GM19035 (cell line): ENCODE data around the gene KIF5C.
"Not testable (repeated sequence)": the region's sequence is repeated elsewhere in the genome, so short reads cannot be mapped to it uniquely, and the experiment has no call there.

Source experiments
- ATAC-seq: cut with Tn5 transposase; IDR thresholded peaks from one replicate; pipeline ENCODE4 v1.9.1; 2021; ENCODE audit not compliant: unreplicated experiment

Gene KIF5C

GRCh38 chr2:148963461-148963860, 88.4 kb downstream of the KIF5C start:
- no peak for ATAC-seq

DNA sequence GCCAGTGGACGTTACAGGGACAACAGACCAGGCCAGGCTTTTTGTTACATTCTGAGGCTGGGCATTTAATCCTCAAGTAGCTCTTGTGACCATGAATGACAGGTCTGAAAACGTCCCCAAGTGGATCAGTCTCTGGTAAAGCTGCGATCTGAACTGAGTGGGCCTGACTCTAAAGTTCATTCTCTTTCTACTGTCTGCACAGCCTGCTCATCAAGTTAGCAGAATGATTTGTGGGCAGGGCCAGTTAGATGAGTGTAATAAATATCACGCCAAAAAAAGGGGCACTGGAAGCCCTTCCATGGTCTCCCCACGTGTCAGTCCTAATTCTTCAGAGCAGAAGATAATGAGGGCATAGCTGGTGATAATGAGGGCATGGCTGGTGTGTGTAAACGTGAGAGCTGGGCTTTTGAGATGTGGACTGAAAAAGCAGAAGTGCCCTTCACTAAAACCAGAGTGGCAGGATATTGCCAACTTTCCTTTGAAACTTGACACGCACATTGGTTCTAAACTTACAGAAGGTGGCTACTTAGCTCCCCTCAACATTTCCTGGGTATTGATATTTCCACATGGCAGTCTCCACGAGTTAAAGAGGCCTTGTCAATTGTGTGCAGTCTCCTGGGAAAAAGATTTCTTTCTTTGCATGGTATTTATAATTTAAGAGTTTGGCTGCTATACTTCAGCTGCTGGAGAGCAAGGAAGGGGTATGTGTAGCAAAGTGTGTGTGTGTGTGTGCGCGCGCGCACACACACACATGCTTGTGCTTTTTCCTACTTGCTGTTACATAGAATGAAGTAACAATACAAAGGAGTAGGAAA, 90.8 kb downstream of the KIF5C start:
- no peak for ATAC-seq

- ATAC-seq: no peak
Observed at GRCh38 chr2:148966438-148966758, 91.4 kb downstream of the KIF5C start.

DNA sequence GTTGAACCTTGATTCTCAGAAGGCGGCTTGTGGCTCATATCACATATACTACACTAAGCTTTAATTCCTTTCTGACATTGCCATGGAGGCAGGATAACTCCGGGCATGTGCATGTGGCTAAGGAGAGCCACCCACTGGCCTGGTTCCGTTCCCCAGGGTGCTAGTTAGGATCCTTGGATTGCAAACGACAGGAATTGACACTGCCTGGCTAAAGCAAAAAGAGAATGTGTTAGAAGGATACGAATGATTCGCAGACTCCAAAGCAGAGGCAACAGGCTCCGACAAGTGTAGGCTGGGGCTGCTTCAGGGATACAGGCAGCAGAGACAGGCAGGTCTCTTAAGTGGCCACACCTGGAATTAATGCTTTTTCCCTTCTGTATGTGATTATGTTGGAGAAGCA, 92.0 kb downstream of the KIF5C start:
- no peak for ATAC-seq

GRCh38 chr2:148967578-148967977, 92.6 kb downstream of the KIF5C start:
- ATAC-seq: no peak

GRCh38 chr2:148968301-148968700, 93.3 kb downstream of the KIF5C start:
- ATAC-seq: no peak

- ATAC-seq: no peak
Observed at GRCh38 chr2:148968776-148969319, 93.8 kb downstream of the KIF5C start.

DNA sequence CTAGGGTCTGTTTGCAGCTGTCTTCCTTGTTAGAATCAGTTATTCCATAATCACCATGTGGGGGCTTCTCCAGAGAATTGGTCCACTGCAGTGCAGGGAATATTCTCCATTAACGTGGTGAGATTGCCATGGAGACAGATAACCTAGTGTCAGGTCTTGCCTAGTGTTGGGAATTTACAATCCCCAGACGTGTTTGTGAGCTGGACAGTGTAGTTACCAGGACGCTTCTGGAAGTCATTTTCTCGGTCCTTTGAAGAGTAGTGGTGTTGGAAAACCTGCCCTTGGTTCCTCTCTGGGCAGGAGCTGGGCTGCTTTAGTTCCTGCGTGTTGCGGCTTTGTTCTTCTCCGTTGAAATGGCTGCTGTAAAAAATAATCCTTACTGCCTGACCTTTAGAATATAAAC, 94.6 kb downstream of the KIF5C start:
- ATAC-seq: no peak

GRCh38 chr2:148970385-148970784, 95.4 kb downstream of the KIF5C start:
- no peak for ATAC-seq

GRCh38 chr2:148971547-148971946, 96.5 kb downstream of the KIF5C start:
- peak; percentile 85 for ATAC-seq

- no peak for ATAC-seq
Observed at GRCh38 chr2:148974095-148974494, 99.1 kb downstream of the KIF5C start.

GRCh38 chr2:148978026-148978685, 103.1 kb downstream of the KIF5C start:
- no peak for ATAC-seq

GRCh38 chr2:148978706-148979105, 103.7 kb downstream of the KIF5C start:
- ATAC-seq: no peak

GRCh38 chr2:148979164-148979918, 104.3 kb downstream of the KIF5C start:
- ATAC-seq: no peak

DNA sequence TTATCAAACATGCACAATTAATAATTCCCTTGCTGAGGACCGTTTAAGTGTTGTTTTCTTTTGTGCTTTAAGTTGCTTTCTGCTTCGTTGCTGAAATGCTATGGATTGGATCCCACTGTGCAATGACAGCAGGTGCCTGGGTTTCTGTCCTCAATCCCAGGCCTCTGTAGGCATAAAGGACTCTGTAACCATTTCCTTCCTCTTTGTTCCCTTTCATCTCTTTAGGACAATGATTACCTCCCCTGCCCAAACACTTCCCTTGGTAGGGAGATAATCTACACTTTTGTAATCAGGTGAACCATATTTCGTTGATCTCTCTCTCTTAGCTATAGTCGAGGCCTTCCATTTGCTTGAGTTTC, 104.9 kb downstream of the KIF5C start:
- no peak for ATAC-seq

GRCh38 chr2:148980496-148980895, 105.5 kb downstream of the KIF5C start:
- ATAC-seq: not testable (repeated sequence)

- no peak for ATAC-seq
Observed at GRCh38 chr2:148981324-148981723, 106.3 kb downstream of the KIF5C start.

GRCh38 chr2:148981781-148982180, 106.8 kb downstream of the KIF5C start:
- no peak for ATAC-seq

DNA sequence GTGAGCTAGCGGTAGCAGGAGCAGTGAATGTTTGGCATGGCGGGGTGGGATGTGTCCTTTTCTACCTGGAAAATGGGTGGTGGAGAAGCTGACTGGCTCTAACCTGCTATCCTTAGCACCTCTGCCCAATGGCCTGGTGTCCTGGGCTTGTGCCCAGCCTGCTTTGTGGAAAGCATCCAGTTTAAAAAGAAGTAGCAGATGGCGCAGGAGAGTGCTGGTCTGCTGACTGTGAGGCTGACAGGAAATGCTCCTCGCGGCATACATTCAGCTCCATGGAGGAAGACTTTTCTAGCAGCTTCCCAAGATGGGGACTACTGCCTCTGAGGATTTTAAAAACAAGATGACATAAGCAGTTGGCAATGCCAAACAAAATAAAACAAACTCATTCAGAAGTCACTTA, 107.3 kb downstream of the KIF5C start:
- no peak for ATAC-seq

DNA sequence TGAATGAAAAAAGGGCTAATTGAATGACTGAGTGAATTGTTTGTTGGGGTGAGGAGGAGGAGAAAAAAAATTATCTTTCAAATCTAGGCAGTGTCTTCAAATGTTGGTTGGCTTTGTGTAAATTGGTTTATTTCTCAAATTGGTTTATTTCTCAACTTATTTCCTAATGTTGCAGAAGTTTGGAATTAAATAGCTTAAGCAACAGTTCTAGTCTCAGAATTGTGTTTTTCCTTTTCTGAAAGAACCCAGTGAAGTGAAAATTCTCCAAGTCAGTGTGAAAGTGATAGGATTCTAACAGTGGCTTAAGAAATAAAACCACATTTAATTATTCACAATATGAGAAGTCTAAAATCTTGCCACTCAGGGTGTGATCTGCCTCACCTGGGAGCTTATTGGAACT, 108.9 kb downstream of the KIF5C start:
- ATAC-seq: no peak

DNA sequence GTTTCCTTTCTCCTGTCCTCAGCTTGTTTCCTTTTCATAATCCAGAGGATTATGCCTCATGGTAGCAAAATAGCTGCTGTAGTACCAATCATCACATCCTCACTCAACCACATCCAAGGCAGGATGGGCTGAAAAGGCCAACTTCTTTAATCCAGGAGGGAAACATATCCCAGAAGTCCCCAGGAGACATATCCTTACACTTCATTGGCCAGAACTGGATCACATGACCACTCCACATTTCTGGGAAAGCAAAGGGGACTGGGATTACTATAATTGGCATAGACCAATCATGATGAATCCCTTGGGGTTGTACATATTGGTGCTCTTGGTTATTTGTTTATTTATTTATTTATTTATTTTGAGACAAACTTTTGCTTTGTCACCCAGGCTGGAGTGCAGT, 109.4 kb downstream of the KIF5C start:
- no peak for ATAC-seq

GRCh38 chr2:148987286-148987685, 112.3 kb downstream of the KIF5C start:
- no peak for ATAC-seq
